GM13977 (cell line): Measurements from ENCODE around the gene TRAM2.

ENCODE experiments used
- DNase-seq: peaks from one replicate; pipeline ENCODE4 v3.0.0; 2012; ENCODE audit warnings: low spot score
- in situ Hi-C: fragments of 300-500 bp; cut with MboI; formaldehyde crosslinking; loops from one replicate; pipeline ENCODE4 v1.12.0; 2022; ENCODE audit warnings: low sequenced_read_pairs, low pct_unique_long_range_greater_than_20kb, mixed read lengths, inconsistent platforms; ENCODE audit not compliant: unreplicated experiment
- TF ChIP-seq, protein P1 (sequence below): IDR thresholded peaks from 2 replicates; pipeline ENCODE4 v1.5.1; 2012; ENCODE audit warnings: mild to moderate bottlenecking, control low read depth; ENCODE audit not compliant: insufficient read depth; ENCODE audit errors: extremely low read depth, missing control alignments

Gene TRAM2

DNA sequence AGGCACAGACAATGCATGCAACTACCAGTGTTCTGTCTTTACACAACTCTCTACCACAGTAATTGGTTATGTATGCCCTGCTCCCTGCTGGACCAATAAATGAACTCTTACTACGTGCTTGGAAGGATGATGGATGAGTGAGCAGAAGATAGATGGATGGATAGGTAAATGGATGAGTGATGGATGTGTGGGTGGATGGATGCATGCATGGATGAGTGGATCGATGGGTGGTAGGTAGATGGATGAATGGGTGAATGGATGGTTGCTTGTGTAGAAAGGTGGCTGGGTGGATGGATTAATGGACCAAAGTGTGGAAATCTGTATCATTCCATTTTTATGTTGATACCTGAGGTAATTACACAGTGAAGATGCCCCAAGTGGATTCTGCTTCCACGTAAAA is 10.1 kb upstream of the TRAM2 start:
- TF ChIP-seq, protein P1, sequence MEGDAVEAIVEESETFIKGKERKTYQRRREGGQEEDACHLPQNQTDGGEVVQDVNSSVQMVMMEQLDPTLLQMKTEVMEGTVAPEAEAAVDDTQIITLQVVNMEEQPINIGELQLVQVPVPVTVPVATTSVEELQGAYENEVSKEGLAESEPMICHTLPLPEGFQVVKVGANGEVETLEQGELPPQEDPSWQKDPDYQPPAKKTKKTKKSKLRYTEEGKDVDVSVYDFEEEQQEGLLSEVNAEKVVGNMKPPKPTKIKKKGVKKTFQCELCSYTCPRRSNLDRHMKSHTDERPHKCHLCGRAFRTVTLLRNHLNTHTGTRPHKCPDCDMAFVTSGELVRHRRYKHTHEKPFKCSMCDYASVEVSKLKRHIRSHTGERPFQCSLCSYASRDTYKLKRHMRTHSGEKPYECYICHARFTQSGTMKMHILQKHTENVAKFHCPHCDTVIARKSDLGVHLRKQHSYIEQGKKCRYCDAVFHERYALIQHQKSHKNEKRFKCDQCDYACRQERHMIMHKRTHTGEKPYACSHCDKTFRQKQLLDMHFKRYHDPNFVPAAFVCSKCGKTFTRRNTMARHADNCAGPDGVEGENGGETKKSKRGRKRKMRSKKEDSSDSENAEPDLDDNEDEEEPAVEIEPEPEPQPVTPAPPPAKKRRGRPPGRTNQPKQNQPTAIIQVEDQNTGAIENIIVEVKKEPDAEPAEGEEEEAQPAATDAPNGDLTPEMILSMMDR, result no peak
- in situ Hi-C loops, result no loop called here
- no peak for DNase-seq

DNA sequence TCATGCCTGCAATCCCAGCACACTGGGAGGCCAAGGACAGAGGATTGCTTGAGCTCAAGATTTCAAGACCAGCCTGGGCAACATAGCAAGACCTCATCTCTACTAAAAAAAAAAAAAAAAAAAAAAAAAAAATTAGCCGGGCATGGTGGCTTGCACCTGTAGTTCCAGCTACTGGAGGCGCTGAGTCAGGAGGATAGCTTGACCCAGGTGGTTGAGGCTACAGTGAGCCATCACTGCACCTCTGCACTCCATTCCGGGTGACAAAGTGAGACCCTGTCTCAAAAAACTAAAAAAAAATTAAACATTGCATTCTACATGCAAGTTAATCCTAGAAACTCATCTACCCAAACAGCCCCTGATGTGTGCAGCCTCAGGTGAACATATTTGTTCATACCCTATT is 7.3 kb upstream of the TRAM2 start:
- TF ChIP-seq, protein P1, result no peak
- in situ Hi-C loops, result no loop called here
- no peak for DNase-seq

DNA sequence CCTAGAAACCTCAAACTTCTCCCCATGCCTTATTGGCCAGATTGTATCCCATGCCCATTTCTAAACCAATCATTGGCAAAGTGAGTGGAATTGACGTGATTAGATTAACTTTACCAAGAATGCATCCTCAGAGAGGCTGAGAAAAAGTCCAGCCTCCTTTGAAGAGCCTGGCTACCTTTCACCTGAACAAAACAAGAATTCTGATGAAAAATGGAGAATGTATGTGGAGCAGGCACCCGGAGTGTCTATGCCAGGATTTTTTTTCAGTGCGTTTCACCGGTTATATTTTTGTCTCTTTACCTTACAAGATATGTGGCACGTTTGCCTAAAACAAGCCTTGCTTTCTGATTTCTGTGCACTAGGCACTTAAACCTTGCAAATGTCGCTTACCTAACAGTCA is 6.1 kb upstream of the TRAM2 start:
- in situ Hi-C loops, result no loop called here
- no peak for DNase-seq
- TF ChIP-seq, protein P1, result no peak

DNA sequence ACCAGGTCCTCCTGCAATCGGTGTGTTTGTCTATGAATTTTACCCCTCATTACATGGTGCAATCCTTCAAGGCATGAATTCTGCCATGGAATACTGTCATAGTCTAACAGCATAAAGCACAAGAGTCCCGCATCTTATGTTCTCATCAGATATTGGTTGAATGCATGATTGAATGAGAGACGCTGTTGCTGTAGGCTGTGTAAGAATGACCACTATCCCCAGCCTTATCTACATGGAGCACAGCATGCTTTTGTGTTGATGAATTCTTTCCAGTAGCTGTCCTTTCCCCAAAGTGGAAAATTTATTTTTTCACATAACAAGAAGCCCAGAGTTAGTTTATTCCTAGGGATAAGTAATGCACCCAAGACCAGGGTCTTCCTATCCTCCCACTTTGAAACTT is 5.6 kb upstream of the TRAM2 start:
- TF ChIP-seq, protein P1, result no peak
- DNase-seq, result no peak
- in situ Hi-C loops, result no loop called here

DNA sequence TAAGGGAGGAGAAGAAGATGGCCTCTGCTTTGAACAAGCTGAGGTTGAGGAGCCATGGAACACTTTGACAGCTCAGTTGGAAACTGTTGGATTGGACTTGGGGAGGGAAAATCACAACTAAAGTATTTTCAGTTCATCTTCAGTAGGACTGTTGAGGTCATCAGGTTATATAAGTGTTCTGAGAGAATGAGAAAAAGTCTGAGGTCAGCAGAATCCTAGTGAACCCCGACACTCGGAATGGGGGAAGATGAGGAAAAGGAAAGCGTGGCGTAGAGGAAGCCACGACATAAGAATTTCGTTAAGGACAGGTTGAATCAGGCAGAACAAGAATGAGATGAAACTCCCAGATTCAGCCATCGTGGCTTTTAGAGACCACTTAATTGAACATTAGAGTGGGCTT is 4.0 kb upstream of the TRAM2 start:
- no peak for DNase-seq
- TF ChIP-seq, protein P1, result no peak
- in situ Hi-C loops, result no loop called here

DNA sequence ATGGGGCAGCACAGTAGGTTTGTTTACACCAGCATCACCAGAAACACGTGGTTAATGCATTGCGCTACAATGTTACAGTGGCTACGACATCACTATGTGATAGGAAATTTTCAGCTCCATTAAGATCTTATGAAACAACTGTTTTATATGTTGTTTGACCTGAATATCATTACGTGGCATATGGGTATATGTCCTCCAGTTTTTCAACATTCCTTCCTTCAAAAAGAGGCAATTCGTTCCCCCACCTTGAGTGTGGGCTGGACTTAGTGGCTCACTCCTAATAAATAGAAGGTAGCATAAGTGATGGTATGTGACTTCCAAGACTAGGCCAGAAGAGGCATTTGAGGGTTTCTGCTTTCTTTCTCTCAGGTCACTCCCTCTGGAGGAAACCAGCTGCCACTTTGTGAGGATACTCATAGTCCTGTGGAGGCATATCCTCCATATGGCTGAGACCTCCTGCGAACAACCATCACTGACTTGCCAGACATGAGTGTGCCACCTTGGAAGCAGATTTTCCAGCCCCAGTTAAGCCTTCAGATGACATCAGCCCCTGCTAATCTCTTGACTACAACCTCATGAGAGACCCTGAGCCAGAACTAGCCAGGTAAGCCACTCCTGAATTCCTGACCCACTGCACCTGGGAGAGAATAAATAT is 2.3 kb upstream of the TRAM2 start:
- in situ Hi-C loops, result no loop called here
- DNase-seq, result no peak
- TF ChIP-seq, protein P1, result no peak
